Effector CD8-positive, alpha-beta T cell (primary cell): ENCODE data around the gene TDRD3.

Source experiments
- DNase-seq: peaks from one replicate; lab custom pipeline; 2025; lab: John Stamatoyannopoulos, UW

TDRD3 gene

GRCh38 chr13:60577761-60578160 is 180.7 kb downstream of the TDRD3 start:
- DNase-seq, result no peak

- DNase-seq, result no peak
Observed at GRCh38 chr13:60583196-60583888, 186.3 kb downstream of the TDRD3 start.

GRCh38 chr13:60583911-60584753 is 187.1 kb downstream of the TDRD3 start:
- DNase-seq, result no peak

GRCh38 chr13:60584976-60585375 is 188.0 kb downstream of the TDRD3 start:
- DNase-seq, result no peak

- DNase-seq, result no peak
Observed at GRCh38 chr13:60590800-60591747, 194.1 kb downstream of the TDRD3 start.

- no peak for DNase-seq
Observed at GRCh38 chr13:60603049-60603448, 206.0 kb downstream of the TDRD3 start.

- DNase-seq, result no peak
Observed at GRCh38 chr13:60604058-60604457, 207.0 kb downstream of the TDRD3 start.

- no peak for DNase-seq
Observed at GRCh38 chr13:60608954-60609353, 211.9 kb downstream of the TDRD3 start.

GRCh38 chr13:60611523-60611922 is 214.5 kb downstream of the TDRD3 start:
- no peak for DNase-seq

- no peak for DNase-seq
Observed at GRCh38 chr13:60612593-60612992, 215.6 kb downstream of the TDRD3 start.

GRCh38 chr13:60613080-60613479 is 216.1 kb downstream of the TDRD3 start:
- DNase-seq, result no peak

GRCh38 chr13:60617991-60618733 is 221.1 kb downstream of the TDRD3 start:
- DNase-seq, result no peak

GRCh38 chr13:60619461-60619860 is 222.4 kb downstream of the TDRD3 start:
- no peak for DNase-seq

GRCh38 chr13:60620611-60621395 is 223.8 kb downstream of the TDRD3 start:
- no peak for DNase-seq

- no peak for DNase-seq
Observed at GRCh38 chr13:60623151-60623550, 226.1 kb downstream of the TDRD3 start.
